IMR-90 (cell line): ENCODE results near the gene PLA2G2C. TPM values are rescaled to one million over a fixed set of nuclear protein-coding genes. Genes with fewer than 3 reads are reported as not detected.

ENCODE experiments used
- ATAC-seq: fragments of 200-7000 bp; cut with Tn5 transposase; 2 replicates; pipeline ENCODE4 v1.9.1; 2020; ENCODE audit warnings: low read depth, mild to moderate bottlenecking, moderate library complexity
- BruUV-seq: library from RNA; stranded (reverse); fragments of 400-500 nt; replicated peaks from 2 replicates; lab custom pipeline; 2021; lab: Mats Ljungman, UMichigan
- CTCF ChIA-PET: fragments of 300-600 bp; formaldehyde crosslinking; extraction: SDS; loops from one replicate; lab custom pipeline; 2021; ENCODE audit warnings: antibody characterized with exemption; lab: Yijun Ruan, JAX
- POLR2A ChIA-PET: fragments of 300-600 bp; sonication (Branson Sonifier 250); formaldehyde crosslinking; loops from one replicate; lab custom pipeline; 2022; ENCODE audit warnings: antibody characterized with exemption; ENCODE audit not compliant: unreplicated experiment; lab: Charles Lee
- DNase-seq: peaks from one replicate; pipeline ENCODE4 v3.0.0; 2013
- H2AFZ ChIP-seq: replicated peaks from 2 replicates; pipeline ENCODE3; 2013; ENCODE audit warnings: low read length, mild to moderate bottlenecking; ENCODE audit not compliant: poor library complexity
- H2AK5ac ChIP-seq: 2 replicates; pipeline ENCODE4 v1.6.1; 2013; ENCODE audit warnings: low read depth, low read length, inconsistent platforms
- H2AK9ac ChIP-seq: replicated peaks from 2 replicates; pipeline ENCODE3; 2013; ENCODE audit warnings: mild to moderate bottlenecking, low read depth, low read length, moderate library complexity; ENCODE audit not compliant: poor library complexity
- H2BK120ac ChIP-seq: 2 replicates; pipeline ENCODE4 v1.6.1; 2013; ENCODE audit warnings: low read depth, low read length, inconsistent platforms
- H2BK15ac ChIP-seq: 3 replicates; pipeline ENCODE4 v1.6.1; 2013; ENCODE audit warnings: low read depth, low read length, inconsistent platforms
- H2BK20ac ChIP-seq: 2 replicates; pipeline ENCODE4 v1.6.1; 2013; ENCODE audit warnings: low read depth, mild to moderate bottlenecking, inconsistent platforms, low read length, moderate library complexity
- H2BK5ac ChIP-seq: 2 replicates; pipeline ENCODE4 v1.6.1; 2013; ENCODE audit warnings: mild to moderate bottlenecking, low read depth, low read length, inconsistent platforms; ENCODE audit not compliant: poor library complexity, severe bottlenecking
- H3K14ac ChIP-seq: replicated peaks from 2 replicates; pipeline ENCODE4 v1.6.1; 2013; ENCODE audit warnings: low read depth, low read length, inconsistent platforms
- H3K18ac ChIP-seq: 2 replicates; pipeline ENCODE4 v1.6.1; 2013; ENCODE audit warnings: low read depth, low read length, control low read depth
- H3K23ac ChIP-seq: 2 replicates; pipeline ENCODE4 v1.6.1; 2013; ENCODE audit warnings: low read depth, low read length, inconsistent platforms
- H3K27ac ChIP-seq: 2 replicates; pipeline ENCODE4 v1.5.1; 2013; ENCODE audit warnings: mild to moderate bottlenecking, control low read depth, low read length; ENCODE audit not compliant: insufficient read depth
- H3K27me3 ChIP-seq: 2 replicates; pipeline ENCODE4 v1.6.1; 2013; ENCODE audit warnings: low read length; ENCODE audit not compliant: control insufficient read depth, insufficient read depth
- H3K36me3 ChIP-seq: 2 replicates; pipeline ENCODE4 v1.6.1; 2013; ENCODE audit warnings: low read length, mixed read lengths; ENCODE audit not compliant: control insufficient read depth, insufficient read depth
- H3K4ac ChIP-seq: 2 replicates; pipeline ENCODE4 v1.6.1; 2013; ENCODE audit warnings: low read depth, low read length, inconsistent platforms
- H3K4me1 ChIP-seq: 2 replicates; pipeline ENCODE4 v1.6.1; 2013; ENCODE audit warnings: low read length, mixed read lengths; ENCODE audit not compliant: control insufficient read depth, insufficient read depth
- H3K4me2 ChIP-seq: 2 replicates; pipeline ENCODE4 v1.6.1; 2013; ENCODE audit warnings: low read depth, mild to moderate bottlenecking, control low read depth, low read length, moderate library complexity
- H3K4me3 ChIP-seq: 2 replicates; pipeline ENCODE4 v1.5.1; 2013; ENCODE audit warnings: low read depth, mild to moderate bottlenecking, control low read depth, low read length, moderate library complexity; ENCODE audit not compliant: insufficient read depth
- H3K56ac ChIP-seq: 2 replicates; pipeline ENCODE4 v1.6.1; 2013; ENCODE audit warnings: low read length, inconsistent platforms; ENCODE audit not compliant: insufficient read depth; ENCODE audit errors: extremely low read depth
- H3K79me1 ChIP-seq, 2 experiments: 2 replicates each; pipeline ENCODE4 v1.6.1; 2013; ENCODE audit warnings: low read length in 2 of 2, inconsistent platforms in 1 of 2, low read depth in 1 of 2
- H3K9ac ChIP-seq: 2 replicates; pipeline ENCODE4 v1.6.1; 2013; ENCODE audit warnings: low read depth, low read length, control low read depth
- H3K9me1 ChIP-seq: 2 replicates; pipeline ENCODE4 v1.6.1; 2013; ENCODE audit warnings: low read length, inconsistent platforms; ENCODE audit not compliant: insufficient read depth
- H3K9me3 ChIP-seq: 2 replicates; pipeline ENCODE4 v1.6.1; 2013; ENCODE audit warnings: low read length; ENCODE audit not compliant: control insufficient read depth, insufficient read depth
- H4K20me1 ChIP-seq: 2 replicates; pipeline ENCODE4 v1.6.1; 2013; ENCODE audit warnings: low read length, inconsistent platforms; ENCODE audit not compliant: insufficient read depth
- H4K5ac ChIP-seq: 2 replicates; pipeline ENCODE4 v1.6.1; 2013; ENCODE audit warnings: mild to moderate bottlenecking, low read depth, low read length, control low read depth
- H4K8ac ChIP-seq, 2 experiments: 2 replicates each; pipeline ENCODE4 v1.6.1; 2013; ENCODE audit warnings: low read depth in 2 of 2, low read length in 2 of 2, control low read depth in 1 of 2, inconsistent platforms in 1 of 2
- H4K91ac ChIP-seq: 2 replicates; pipeline ENCODE4 v1.6.1; 2013; ENCODE audit warnings: low read depth, low read length, inconsistent platforms; ENCODE audit not compliant: insufficient read depth
- BHLHE40 ChIP-seq: fragments of 150-350 bp; IDR thresholded peaks from 2 replicates; pipeline ENCODE4 v1.6.1; 2016; ENCODE audit warnings: mild to moderate bottlenecking, low read depth, low read length
- CEBPB ChIP-seq: IDR thresholded peaks from 2 replicates; pipeline ENCODE4 v1.6.1; 2012; ENCODE audit warnings: low read depth, low read length, improper control_type of control experiment
- CHD1 ChIP-seq: IDR thresholded peaks from 2 replicates; pipeline ENCODE4 v1.6.1; 2012; ENCODE audit warnings: low read depth, low read length, improper control_type of control experiment
- FOS ChIP-seq: fragments of 150-350 bp; IDR thresholded peaks from 2 replicates; pipeline ENCODE4 v1.6.1; 2016; ENCODE audit warnings: low read depth, low read length
- MAFK ChIP-seq: IDR thresholded peaks from 2 replicates; pipeline ENCODE4 v1.6.1; 2012; ENCODE audit warnings: low read depth, low read length, improper control_type of control experiment
- MAZ ChIP-seq: IDR thresholded peaks from 2 replicates; pipeline ENCODE4 v1.6.1; 2012; ENCODE audit warnings: low read depth, mild to moderate bottlenecking, low read length, improper control_type of control experiment, moderate library complexity, borderline replicate concordance
- MXI1 ChIP-seq: IDR thresholded peaks from 2 replicates; pipeline ENCODE4 v1.6.1; 2012; ENCODE audit warnings: low read depth, mild to moderate bottlenecking, low read length, moderate library complexity, borderline replicate concordance
- NFE2L2 ChIP-seq: fragments of 150-350 bp; IDR thresholded peaks from 2 replicates; pipeline ENCODE4 v1.6.1; 2016; ENCODE audit warnings: low read depth, mild to moderate bottlenecking, low read length
- POLR2A ChIP-seq: IDR thresholded peaks from 2 replicates; pipeline ENCODE4 v1.6.1; 2012; ENCODE audit warnings: mild to moderate bottlenecking, low read depth, low read length
- RAD21 ChIP-seq: IDR thresholded peaks from 2 replicates; pipeline ENCODE4 v1.6.1; 2012; ENCODE audit warnings: low read length, improper control_type of control experiment
- RCOR1 ChIP-seq: IDR thresholded peaks from 2 replicates; pipeline ENCODE4 v1.6.1; 2012; ENCODE audit warnings: mild to moderate bottlenecking, low read length, improper control_type of control experiment; ENCODE audit not compliant: insufficient replicate concordance
- RFX5 ChIP-seq: IDR thresholded peaks from 2 replicates; pipeline ENCODE4 v1.8.0; 2012; ENCODE audit warnings: low read depth, mild to moderate bottlenecking, low read length, moderate library complexity
- SMC3 ChIP-seq: fragments of 150-350 bp; IDR thresholded peaks from 2 replicates; pipeline ENCODE4 v1.6.1; 2016; ENCODE audit warnings: low read depth, mild to moderate bottlenecking, antibody characterized with exemption, low read length, moderate library complexity
- WGBS, 2 experiments: methylation state at CpG; one replicate each; pipeline versions ENCODE4 v1.1.5 to v1.1.7; 2013; ENCODE audit warnings: missing lambda C conversion rate in 2 of 2; ENCODE audit not compliant: insufficient read length in 1 of 2; ENCODE audit errors: extremely low coverage in 2 of 2; 5-methylcytosine and 5-hydroxymethylcytosine counted together
- dilution Hi-C: fragments of 300-500 bp; cut with HindIII; formaldehyde crosslinking; loops from one replicate; pipeline ENCODE4 v1.14.3; 2018; ENCODE audit warnings: low sequenced_read_pairs; ENCODE audit not compliant: unreplicated experiment
- in situ Hi-C: fragments of 300-500 bp; cut with MboI; formaldehyde crosslinking; loops from 3 replicates; pipeline ENCODE4 v1.14.3; 2019; ENCODE audit warnings: low sequenced_read_pairs, inconsistent platforms, mixed read lengths
- intact Hi-C: fragments of 100-400 bp; cut with micrococcal nuclease; formaldehyde crosslinking; loops from 2 replicates; pipeline ENCODE4 v1.10.0; 2022
- polyA plus RNA-seq, 3 experiments: library from polyadenylated mRNA; depleted of rRNA; stranded (reverse); fragments of >200 nt; gene quantifications; 2 replicates each; pipeline ENCODE4 v1.2.3, GENCODE V29; 2012; ENCODE audit warnings: low replicate concordance in 1 of 3
- total RNA-seq: library from RNA; depleted of rRNA; stranded (reverse); fragments of >200 nt; gene quantifications from 2 replicates; pipeline ENCODE4 v1.2.3, GENCODE V29; 2012
- TF ChIP-seq, protein P1 (sequence below): fragments of 150-350 bp; IDR thresholded peaks from 2 replicates; pipeline ENCODE4 v1.6.1; 2016; ENCODE audit warnings: low read depth, mild to moderate bottlenecking, low read length, moderate library complexity, borderline replicate concordance
- TF ChIP-seq, protein P2 (sequence below): fragments of 150-350 bp; IDR thresholded peaks from 2 replicates; pipeline ENCODE4 v1.6.1; 2017; ENCODE audit warnings: mild to moderate bottlenecking, antibody characterized with exemption, low read length, low read depth
- TF ChIP-seq, protein P3 (sequence below): conservative IDR thresholded peaks from 2 replicates; pipeline ENCODE4 v1.5.1; 2012; ENCODE audit warnings: mild to moderate bottlenecking, low read depth, low read length, improper control_type of control experiment

PLA2G2C gene
- total and polyA plus RNA-seq, 2 of the 4 experiments (the other 2 are of a cell fraction) = not detected

DNA sequence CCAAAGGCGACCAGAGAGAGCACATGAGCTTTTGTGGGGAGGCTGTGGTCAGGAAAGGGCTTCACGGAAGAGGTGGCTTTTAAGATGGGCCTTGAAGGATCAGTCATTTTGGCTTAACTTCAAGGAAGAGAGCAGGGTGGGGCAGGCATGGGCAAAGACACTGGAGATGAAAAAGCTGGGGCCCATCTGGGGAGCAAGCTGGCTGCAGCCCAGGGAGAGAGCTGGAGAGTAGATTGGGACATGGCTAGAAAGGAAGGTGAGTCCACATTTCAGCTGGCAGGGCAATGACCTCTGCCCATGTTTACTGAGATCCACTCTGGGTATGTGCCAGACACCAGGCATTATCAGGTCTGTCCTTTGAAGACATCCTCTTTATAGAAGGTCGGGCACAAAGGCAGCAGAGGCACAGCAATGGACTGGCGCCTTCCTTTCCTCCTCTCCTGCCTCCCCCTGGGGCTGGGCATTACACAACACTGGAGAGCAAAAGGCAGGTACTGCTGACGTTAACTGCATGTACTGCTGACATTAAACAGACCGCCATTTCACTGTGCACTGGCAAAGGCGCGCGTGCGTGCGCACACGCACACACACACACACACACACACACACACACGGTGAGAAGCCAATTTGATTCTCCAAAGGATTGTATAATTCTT is 2.6 kb downstream of the PLA2G2C start:
- no peak for ATAC-seq
- peaks cover 49% of the 10 kb centered on the region for H3K27me3 ChIP-seq
- 100% methylated on average over 2 of the region's 13 CpGs; no CpG with 5 or more reads in 1 of the 2 experiments for WGBS, 2 experiments
- H4K91ac ChIP-seq = no peak overlapping the region
- H2BK20ac ChIP-seq = no peak overlapping the region
- no peak for DNase-seq
- H3K9me1 ChIP-seq = no peaks in the 10 kb centered on the region
- no peaks in the 10 kb centered on the region for H3K79me1 ChIP-seq
- H3K4ac ChIP-seq = no peak overlapping the region
- no peak overlapping the region for H2BK120ac ChIP-seq
- H3K27ac ChIP-seq = no peak overlapping the region
- no peak overlapping the region for H3K18ac ChIP-seq
- no peak overlapping the region for H4K5ac ChIP-seq
- ChIA-PET POLR2A (no interaction called here), CTCF (interaction anchor here (0.7 kb wide), 1 partner anchor 8 kb away, joined by 3 read pairs; no protein-coding TSS in a partner anchor)
- no peak overlapping the region for H3K56ac ChIP-seq
- TF ChIP-seq MAFK (no peak), SMC3 (no peak), CHD1 (no peak), CEBPB (no peak), MXI1 (no peak), MAZ (no peak), RFX5 (no peak), NFE2L2 (no peak), RCOR1 (no peak), BHLHE40 (no peak), FOS (no peak), RAD21 (no peak), POLR2A (no peak)
- TF ChIP-seq, protein P1, sequence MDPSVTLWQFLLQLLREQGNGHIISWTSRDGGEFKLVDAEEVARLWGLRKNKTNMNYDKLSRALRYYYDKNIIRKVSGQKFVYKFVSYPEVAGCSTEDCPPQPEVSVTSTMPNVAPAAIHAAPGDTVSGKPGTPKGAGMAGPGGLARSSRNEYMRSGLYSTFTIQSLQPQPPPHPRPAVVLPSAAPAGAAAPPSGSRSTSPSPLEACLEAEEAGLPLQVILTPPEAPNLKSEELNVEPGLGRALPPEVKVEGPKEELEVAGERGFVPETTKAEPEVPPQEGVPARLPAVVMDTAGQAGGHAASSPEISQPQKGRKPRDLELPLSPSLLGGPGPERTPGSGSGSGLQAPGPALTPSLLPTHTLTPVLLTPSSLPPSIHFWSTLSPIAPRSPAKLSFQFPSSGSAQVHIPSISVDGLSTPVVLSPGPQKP = no peak
- TF ChIP-seq, protein P2, sequence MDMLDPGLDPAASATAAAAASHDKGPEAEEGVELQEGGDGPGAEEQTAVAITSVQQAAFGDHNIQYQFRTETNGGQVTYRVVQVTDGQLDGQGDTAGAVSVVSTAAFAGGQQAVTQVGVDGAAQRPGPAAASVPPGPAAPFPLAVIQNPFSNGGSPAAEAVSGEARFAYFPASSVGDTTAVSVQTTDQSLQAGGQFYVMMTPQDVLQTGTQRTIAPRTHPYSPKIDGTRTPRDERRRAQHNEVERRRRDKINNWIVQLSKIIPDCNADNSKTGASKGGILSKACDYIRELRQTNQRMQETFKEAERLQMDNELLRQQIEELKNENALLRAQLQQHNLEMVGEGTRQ = no peak
- TF ChIP-seq, protein P3, sequence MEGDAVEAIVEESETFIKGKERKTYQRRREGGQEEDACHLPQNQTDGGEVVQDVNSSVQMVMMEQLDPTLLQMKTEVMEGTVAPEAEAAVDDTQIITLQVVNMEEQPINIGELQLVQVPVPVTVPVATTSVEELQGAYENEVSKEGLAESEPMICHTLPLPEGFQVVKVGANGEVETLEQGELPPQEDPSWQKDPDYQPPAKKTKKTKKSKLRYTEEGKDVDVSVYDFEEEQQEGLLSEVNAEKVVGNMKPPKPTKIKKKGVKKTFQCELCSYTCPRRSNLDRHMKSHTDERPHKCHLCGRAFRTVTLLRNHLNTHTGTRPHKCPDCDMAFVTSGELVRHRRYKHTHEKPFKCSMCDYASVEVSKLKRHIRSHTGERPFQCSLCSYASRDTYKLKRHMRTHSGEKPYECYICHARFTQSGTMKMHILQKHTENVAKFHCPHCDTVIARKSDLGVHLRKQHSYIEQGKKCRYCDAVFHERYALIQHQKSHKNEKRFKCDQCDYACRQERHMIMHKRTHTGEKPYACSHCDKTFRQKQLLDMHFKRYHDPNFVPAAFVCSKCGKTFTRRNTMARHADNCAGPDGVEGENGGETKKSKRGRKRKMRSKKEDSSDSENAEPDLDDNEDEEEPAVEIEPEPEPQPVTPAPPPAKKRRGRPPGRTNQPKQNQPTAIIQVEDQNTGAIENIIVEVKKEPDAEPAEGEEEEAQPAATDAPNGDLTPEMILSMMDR = no peak
- no peaks in the 10 kb centered on the region for H4K20me1 ChIP-seq
- no TSS peak for BruUV-seq
- no peak overlapping the region for H3K23ac ChIP-seq
- H2BK15ac ChIP-seq = no peak overlapping the region
- dilution Hi-C loops = no loop called here
- no peak overlapping the region for H2AFZ ChIP-seq
- no peak overlapping the region for H2AK9ac ChIP-seq
- H2AK5ac ChIP-seq = no peak overlapping the region
- no peaks in the 10 kb centered on the region for H3K36me3 ChIP-seq
- no peak overlapping the region for H3K9ac ChIP-seq
- H4K8ac ChIP-seq = no peak overlapping the region
- no peak overlapping the region for H3K4me3 ChIP-seq
- H3K9me3 ChIP-seq = peaks cover 5% of the 10 kb centered on the region; the same call in 1 of the 2 replicates
- intact Hi-C loops = no loop called here
- no peak overlapping the region for H3K14ac ChIP-seq
- H3K4me2 ChIP-seq = no peak overlapping the region
- H3K4me1 ChIP-seq = no peaks in the 10 kb centered on the region
- in situ Hi-C loops = no loop called here
- H2BK5ac ChIP-seq = no peak overlapping the region
